H1 (cell line): ENCODE results near the gene LIN28B. TPM values are rescaled to one million over a fixed set of nuclear protein-coding genes. Genes with fewer than 3 reads are reported as not detected.
A peak's percentile ranks its signal among the peaks of the same experiment; 100 is the strongest.

Experiments
- CTCF ChIA-PET: fragments of 300-600 bp; sonication (Branson Sonifier 250); formaldehyde crosslinking; loops from one replicate; lab custom pipeline; 2021; ENCODE audit not compliant: partially characterized antibody; lab: Charles Lee
- POLR2A ChIA-PET: fragments of 300-600 bp; sonication (Branson Sonifier 250); formaldehyde crosslinking; loops from one replicate; lab custom pipeline; 2021; ENCODE audit warnings: inconsistent platforms; ENCODE audit not compliant: partially characterized antibody; lab: Charles Lee
- DNase-seq, 2 experiments: peaks; one replicate each; pipeline versions ENCODE4 v3.0.0 to v3.0.0-alpha.2; 2010 to 2022; ENCODE audit warnings: low spot score in 2 of 2, low read depth in 1 of 2, mixed read lengths in 1 of 2
- FAIRE-seq: peaks from 2 replicates; lab custom pipeline; 2011; peaks lifted over from hg19 to GRCh38; lab: Jason Lieb, UNC
- H2AFZ ChIP-seq: 2 replicates; pipeline ENCODE4 v1.8.1; 2012; ENCODE audit warnings: low read length, inconsistent platforms
- H2AK5ac ChIP-seq: 2 replicates; pipeline ENCODE4 v1.6.1; 2013; ENCODE audit warnings: low read depth, low read length
- H2BK120ac ChIP-seq: replicated peaks from 2 replicates; pipeline ENCODE3; 2013; ENCODE audit warnings: low read depth, low read length, inconsistent platforms
- H2BK12ac ChIP-seq: 2 replicates; pipeline ENCODE4 v1.6.1; 2013; ENCODE audit warnings: low read depth, low read length
- H2BK15ac ChIP-seq: 2 replicates; pipeline ENCODE4 v1.6.1; 2013; ENCODE audit warnings: low read length
- H2BK20ac ChIP-seq: 2 replicates; pipeline ENCODE4 v1.6.1; 2013; ENCODE audit warnings: low read length
- H2BK5ac ChIP-seq: 2 replicates; pipeline ENCODE4 v1.6.1; 2013; ENCODE audit warnings: low read depth, low read length
- H3K14ac ChIP-seq: 2 replicates; pipeline ENCODE4 v1.6.1; 2013; ENCODE audit warnings: inconsistent platforms; ENCODE audit not compliant: insufficient read length
- H3K18ac ChIP-seq: 2 replicates; pipeline ENCODE4 v1.6.1; 2013; ENCODE audit warnings: low read length; ENCODE audit errors: extremely low read depth
- H3K23ac ChIP-seq: 2 replicates; pipeline ENCODE4 v1.6.1; 2013; ENCODE audit warnings: inconsistent platforms; ENCODE audit not compliant: insufficient read length
- H3K23me2 ChIP-seq: 2 replicates; pipeline ENCODE4 v1.6.1; 2013; ENCODE audit warnings: low read depth, low read length
- H3K27ac ChIP-seq: 2 replicates; pipeline ENCODE4 v1.6.1; 2011; ENCODE audit warnings: low read depth, low read length, inconsistent platforms
- H3K27me3 ChIP-seq, 4 experiments: replicated peaks in 1 of 4; 1 replicate in 1 of 4; 2 replicates in 3 of 4; pipeline versions ENCODE4 v1.6.1 to v1.8.1; 2011 to 2013; ENCODE audit warnings: low read length in 3 of 4, mild to moderate bottlenecking in 3 of 4, inconsistent platforms in 2 of 4, mixed read lengths in 2 of 4, moderate library complexity in 1 of 4; ENCODE audit not compliant: control insufficient read depth in 3 of 4, insufficient read depth in 3 of 4; ENCODE audit errors: extremely low read depth in 1 of 4
- H3K36me3 ChIP-seq, 4 experiments: 2 replicates each; pipeline versions ENCODE4 v1.6.1 to v1.8.1; 2011 to 2013; ENCODE audit warnings: mild to moderate bottlenecking in 4 of 4, low read length in 3 of 4, moderate library complexity in 2 of 4, control low read depth in 1 of 4, inconsistent platforms in 1 of 4; ENCODE audit not compliant: insufficient read depth in 4 of 4, control insufficient read depth in 2 of 4
- H3K4ac ChIP-seq: replicated peaks from 2 replicates; pipeline ENCODE3; 2013; ENCODE audit warnings: low read length, low read depth, mixed read lengths, inconsistent platforms; ENCODE audit not compliant: insufficient read length
- H3K4me1 ChIP-seq, 4 experiments: replicated peaks in 1 of 4; 1 replicate in 1 of 4; 2 replicates in 3 of 4; pipeline versions ENCODE4 v1.6.1 to v1.8.1; 2011 to 2013; ENCODE audit warnings: low read length in 3 of 4, inconsistent platforms in 2 of 4, mixed read lengths in 1 of 4; ENCODE audit not compliant: insufficient read depth in 4 of 4, control insufficient read depth in 3 of 4
- H3K4me2 ChIP-seq, 2 experiments: 2 replicates each; pipeline versions ENCODE4 v1.6.1 to v1.8.1; 2011 to 2013; ENCODE audit warnings: low read depth in 2 of 2, low read length in 2 of 2, control low read depth in 1 of 2, inconsistent platforms in 1 of 2, mild to moderate bottlenecking in 1 of 2; ENCODE audit not compliant: insufficient read depth in 1 of 2
- H3K4me3 ChIP-seq, 4 experiments: fragments of 200-600, 300-600 bp in 1 of 4; sonication (generic), shearing (Covaris generic), sonication (Bioruptor Twin) in 1 of 4; 2 replicates each; pipeline versions ENCODE4 v1.5.1 to v1.8.1; 2011 to 2016; ENCODE audit warnings: low read length in 4 of 4, low read depth in 3 of 4, control low read depth in 2 of 4, inconsistent platforms in 2 of 4, mild to moderate bottlenecking in 2 of 4, mixed read lengths in 1 of 4, moderate library complexity in 1 of 4; ENCODE audit not compliant: insufficient read depth in 2 of 4; ENCODE audit errors: extremely low read depth in 1 of 4
- H3K56ac ChIP-seq: replicated peaks from 2 replicates; pipeline ENCODE3; 2013; ENCODE audit warnings: low read depth, mild to moderate bottlenecking, mixed read lengths, low read length, inconsistent platforms; ENCODE audit not compliant: insufficient read length
- H3K79me1 ChIP-seq: 2 replicates; pipeline ENCODE4 v1.6.1; 2013; ENCODE audit warnings: low read depth, low read length, control low read depth
- H3K79me2 ChIP-seq, 2 experiments: 2 replicates each; pipeline versions ENCODE4 v1.6.1 to v1.8.1; 2012 to 2013; ENCODE audit warnings: low read length in 2 of 2, mild to moderate bottlenecking in 2 of 2, inconsistent platforms in 1 of 2; ENCODE audit not compliant: insufficient read depth in 2 of 2, control insufficient read depth in 1 of 2
- H3K9ac ChIP-seq, 4 experiments: replicated peaks in 1 of 4; 1 replicate in 1 of 4; 2 replicates in 3 of 4; pipeline versions ENCODE4 v1.6.1 to v1.8.1; 2011 to 2013; ENCODE audit warnings: low read depth in 3 of 4, low read length in 3 of 4, control low read depth in 2 of 4, mild to moderate bottlenecking in 2 of 4, moderate library complexity in 2 of 4, inconsistent platforms in 1 of 4; ENCODE audit errors: extremely low read depth in 1 of 4
- H3K9me3 ChIP-seq, 2 experiments: 2 replicates each; pipeline versions ENCODE4 v1.6.1 to v1.8.1; 2012 to 2013; ENCODE audit warnings: mild to moderate bottlenecking in 2 of 2, moderate library complexity in 2 of 2, control low read depth in 1 of 2, inconsistent platforms in 1 of 2, low read depth in 1 of 2, low read length in 1 of 2, mixed read lengths in 1 of 2; ENCODE audit not compliant: insufficient read depth in 2 of 2
- H4K20me1 ChIP-seq, 2 experiments: replicated peaks in 1 of 2; 2 replicates each; pipeline versions ENCODE3 to v1.8.1; 2011 to 2013; ENCODE audit warnings: inconsistent platforms in 2 of 2, low read length in 2 of 2, mild to moderate bottlenecking in 1 of 2; ENCODE audit not compliant: insufficient read depth in 2 of 2, control insufficient read depth in 1 of 2
- H4K5ac ChIP-seq: 2 replicates; pipeline ENCODE4 v1.6.1; 2013; ENCODE audit warnings: low read length, low read depth, mixed read lengths, inconsistent platforms; ENCODE audit not compliant: insufficient read length
- H4K8ac ChIP-seq: 2 replicates; pipeline ENCODE4 v1.8.0; 2013; ENCODE audit warnings: mild to moderate bottlenecking, moderate library complexity, low read length, inconsistent platforms; ENCODE audit not compliant: insufficient read depth; ENCODE audit errors: extremely low read depth
- H4K91ac ChIP-seq: replicated peaks from 2 replicates; pipeline ENCODE3; 2013; ENCODE audit warnings: low read length, mixed read lengths, inconsistent platforms; ENCODE audit not compliant: insufficient read length
- BRCA1 ChIP-seq: IDR thresholded peaks from 2 replicates; pipeline ENCODE4 v1.6.1; 2012; ENCODE audit warnings: low read depth, low read length, improper control_type of control experiment
- CBX5 ChIP-seq: fragments of 300-800, 300-1000 bp; sonication (generic); IDR thresholded peaks from 2 replicates; pipeline ENCODE4 v1.7.1; 2016; ENCODE audit warnings: antibody characterized with exemption, low read length, low read depth
- EGR1 ChIP-seq: IDR thresholded peaks from 2 replicates; pipeline ENCODE4 v1.6.1; 2011; ENCODE audit warnings: low read depth, low read length, borderline replicate concordance
- EZH2 ChIP-seq: fragments of 200-600 bp; sonication (generic); IDR thresholded peaks from 2 replicates; pipeline ENCODE4 v1.7.1; 2012; ENCODE audit warnings: low read depth, mild to moderate bottlenecking, moderate library complexity, low read length, inconsistent platforms; ENCODE audit not compliant: severe bottlenecking
- GTF2F1 ChIP-seq: IDR thresholded peaks from 2 replicates; pipeline ENCODE4 v1.6.1; 2012; ENCODE audit warnings: low read depth, low read length, improper control_type of control experiment, borderline replicate concordance
- HDAC2 ChIP-seq, 2 experiments: fragments of 300-600 bp in 1 of 2; sonication (generic) in 1 of 2; IDR thresholded peaks; 2 replicates each; pipeline ENCODE4 v1.6.1; 2011 to 2012; ENCODE audit warnings: low read depth in 2 of 2, low read length in 2 of 2, mild to moderate bottlenecking in 2 of 2, moderate library complexity in 2 of 2, borderline replicate concordance in 1 of 2, inconsistent platforms in 1 of 2
- HDAC6 ChIP-seq: IDR thresholded peaks from one replicate; pipeline ENCODE4 v1.7.1; 2012; ENCODE audit warnings: low read depth, mild to moderate bottlenecking, inconsistent platforms, low read length, moderate library complexity
- KDM4A ChIP-seq: IDR thresholded peaks from one replicate; pipeline ENCODE4 v1.7.1; 2012; ENCODE audit warnings: low read depth, mild to moderate bottlenecking, moderate library complexity, low read length, inconsistent platforms; ENCODE audit not compliant: severe bottlenecking
- MAX ChIP-seq: IDR thresholded peaks from 2 replicates; pipeline ENCODE4 v1.6.1; 2012; ENCODE audit warnings: inconsistent platforms
- SIN3A ChIP-seq, 2 experiments: IDR thresholded peaks in 1 of 2; conservative IDR thresholded peaks in 1 of 2; 2 replicates each; pipeline ENCODE4 v1.6.1; 2011 to 2012; ENCODE audit warnings: low read length in 2 of 2, improper control_type of control experiment in 1 of 2, low read depth in 1 of 2, mild to moderate bottlenecking in 1 of 2
- SP2 ChIP-seq: IDR thresholded peaks from 2 replicates; pipeline ENCODE4 v1.6.1; 2012; ENCODE audit warnings: mild to moderate bottlenecking, low read length, inconsistent platforms
- TCF12 ChIP-seq: IDR thresholded peaks from 2 replicates; pipeline ENCODE4 v1.6.1; 2011; ENCODE audit warnings: low read depth, mild to moderate bottlenecking, low read length
- WGBS, 2 experiments: shearing (Covaris generic) in 1 of 2; methylation state at CpG; one replicate each; pipeline versions ENCODE4 v1.1.6 to v1.1.7; 2013 to 2015; ENCODE audit warnings: low lambda C conversion rate in 2 of 2, mixed read lengths in 2 of 2, inconsistent platforms in 1 of 2, low coverage in 1 of 2, missing lambda C conversion rate in 1 of 2; ENCODE audit not compliant: insufficient replicate concordance in 2 of 2, insufficient coverage in 1 of 2, insufficient read length in 1 of 2; ENCODE audit errors: extremely low coverage in 1 of 2, missing lambda C conversion rate in 1 of 2; 5-methylcytosine and 5-hydroxymethylcytosine counted together
- polyA plus RNA-seq, 7 experiments: library from polyadenylated mRNA; depleted of rRNA in 3 of 7; stranded (reverse) in 5 of 7; unstranded in 2 of 7; fragments of >200 nt in 5 of 7; fragments of 200-250 nt in 2 of 7; gene quantifications; 1 replicate in 5 of 7; 2 replicates in 1 of 7; 4 replicates in 1 of 7; pipeline versions ENCODE4 v1.2.1 to v1.2.3, GENCODE V29; 2011 to 2013; ENCODE audit warnings: missing spikeins in 2 of 7, mixed read lengths in 2 of 7
- total RNA-seq: library from RNA; stranded (reverse); fragmentation: NEBNext Ultra II Directional; extraction: Animal tissue kit (Norgen Biotek cat#: 25700); gene quantifications from 2 replicates; pipeline ENCODE4 v1.2.1, GENCODE V29; 2021

Gene LIN28B
- total and polyA plus RNA-seq, 2 of the 8 experiments (the other 6 are each of a cell fraction or from before 2014, with no cell fraction given), result 27.4 to 94.7 TPM

- H3K4me3 ChIP-seq, result no peak overlapping the region
- H2BK5ac ChIP-seq, result no peak overlapping the region
- peak; percentile 60 for FAIRE-seq
- peaks cover 0 to 3% (median 0%) of the 10 kb centered on the region in 4 experiments; a peak in 2 of 7 replicates for H3K4me1 ChIP-seq
- H4K20me1 ChIP-seq, result no peaks in the 10 kb centered on the region
- H3K36me3 ChIP-seq, result peaks cover 0 to 2% (median 0%) of the 10 kb centered on the region in 4 experiments; a peak in 1 of 8 replicates
- H3K27ac ChIP-seq, result no peak overlapping the region
- no peak overlapping the region for H3K4ac ChIP-seq
- no peak overlapping the region for H2AK5ac ChIP-seq
- H3K18ac ChIP-seq, result no peak overlapping the region
- H4K91ac ChIP-seq, result no peak overlapping the region
- no peak overlapping the region for H2BK20ac ChIP-seq
- H3K27me3 ChIP-seq, result no peaks in the 10 kb centered on the region
- POLR2A ChIA-PET, result interaction anchor here (0.7 to 2.0 kb wide), 6 partner anchors 10 to 68 kb away, joined by 3 to 5 read pairs (median 4); partner anchors contain the start of gene LIN28B
- no peak overlapping the region for H2AFZ ChIP-seq
- no peak overlapping the region for H3K9ac ChIP-seq
- no peak for DNase-seq
- H3K79me2 ChIP-seq, result peaks cover 0 to 91% of the 10 kb centered on the region in 2 experiments; a peak in 3 of 4 replicates
- H3K56ac ChIP-seq, result no peak overlapping the region
- H3K14ac ChIP-seq, result no peak overlapping the region
- H2BK120ac ChIP-seq, result no peak overlapping the region
- no peak overlapping the region for H3K23ac ChIP-seq
- H2BK15ac ChIP-seq, result no peak overlapping the region
- no peaks in the 10 kb centered on the region for H3K23me2 ChIP-seq
- H4K5ac ChIP-seq, result no peak overlapping the region
- CTCF ChIA-PET, result interaction anchor here (1.4 to 1.6 kb wide), 3 partner anchors 9 to 73 kb away, joined by 3 to 5 read pairs (median 4); no protein-coding TSS in a partner anchor
- H3K79me1 ChIP-seq, result peaks cover 2% of the 10 kb centered on the region; the same call in 1 of the 2 replicates
- no peak overlapping the region for H3K4me2 ChIP-seq
- H2BK12ac ChIP-seq, result no peak overlapping the region
- TF ChIP-seq SP2 (no peak), MAX (no peak), BRCA1 (no peak), GTF2F1 (no peak), CBX5 (no peak), HDAC2 (IDR thresholded peaks at IDR 0.05; ENCODE audit: borderline replicate concordance in 1 of 2, low read depth in 2 of 2, low read length in 2 of 2) (no peak), EGR1 (no peak), HDAC6 (no peak), EZH2 (no peak), SIN3A (conservative IDR thresholded peaks at IDR 0.05 in 1 of 2, IDR thresholded peaks at IDR 0.05 in 1 of 2; ENCODE audit: low read depth in 1 of 2, low read length in 2 of 2) (no peak), TCF12 (no peak), KDM4A (no peak)
- WGBS, 2 experiments, result 71% methylated on average over 2 of the region's 2 CpGs; no CpG with 5 or more reads in 1 of the 2 experiments
- no peak overlapping the region for H4K8ac ChIP-seq
- no peaks in the 10 kb centered on the region for H3K9me3 ChIP-seq
Observed at GRCh38 chr6:105015482-105015881, 58.6 kb downstream of the LIN28B start.
